Tibial nerve (tissue), 4 donors: ENCODE results near the gene MAPK11. TPM values are rescaled to one million over a fixed set of nuclear protein-coding genes. Genes with fewer than 3 reads are reported as not detected.
A peak's percentile ranks its signal among the peaks of the same experiment; 100 is the strongest.

Experiments
- DNase-seq, 2 donors: peaks; one replicate each; pipeline ENCODE4 v3.0.0-alpha.2; 2019; ENCODE audit warnings: low spot score in 2 of 2
- H3K27ac ChIP-seq, 4 donors: fragments of 200-600 bp; sonication (generic) in 3 of 4; one replicate each; pipeline ENCODE4 v1.5.1; 2017 to 2019; ENCODE audit warnings: mild to moderate bottlenecking in 1 of 4
- H3K27me3 ChIP-seq, 2 donors: fragments of 200-600 bp; sonication (generic) in 1 of 2; one replicate each; pipeline versions ENCODE4 v1.5.1 to v1.6.0; 2017 to 2019
- H3K36me3 ChIP-seq, 3 donors: fragments of 200-600 bp; sonication (generic); one replicate each; pipeline ENCODE4 v1.5.1; 2018 to 2019
- H3K4me1 ChIP-seq, 4 donors: fragments of 200-600 bp; sonication (generic) in 3 of 4; one replicate each; pipeline ENCODE4 v1.5.1; 2017 to 2019
- H3K4me3 ChIP-seq, 4 donors: fragments of 200-600 bp; sonication (generic) in 3 of 4; one replicate each; pipeline ENCODE4 v1.5.1; 2017 to 2019; ENCODE audit warnings: mild to moderate bottlenecking in 1 of 4, moderate library complexity in 1 of 4
- H3K9me3 ChIP-seq, 4 donors: fragments of 200-600 bp; sonication (generic) in 3 of 4; one replicate each; pipeline ENCODE4 v1.5.1; 2017 to 2019
- CTCF ChIP-seq, 5 experiments: fragments of 200-600 bp in 3 of 5; fragments of 450-650 bp in 2 of 5; sonication (generic) in 3 of 5; IDR thresholded peaks; one replicate each; pipeline ENCODE4 v1.5.1; 2016 to 2019; ENCODE audit warnings: antibody characterized with exemption in 5 of 5, mild to moderate bottlenecking in 3 of 5, moderate library complexity in 2 of 5
- EP300 ChIP-seq, 2 donors: sonication (generic); formaldehyde crosslinking; IDR thresholded peaks; one replicate each; pipeline ENCODE4 v1.6.1; 2017; ENCODE audit warnings: antibody characterized with exemption in 2 of 2, mild to moderate bottlenecking in 1 of 2
- POLR2A ChIP-seq, 2 donors: fragments of 450-650 bp; IDR thresholded peaks; one replicate each; pipeline ENCODE4 v1.6.1; 2017; ENCODE audit warnings: antibody characterized with exemption in 2 of 2, mild to moderate bottlenecking in 2 of 2, moderate library complexity in 2 of 2
- WGBS, 2 donors: methylation state at CpG; one replicate each; pipeline ENCODE4 v1.1.5; 2018; 5-methylcytosine and 5-hydroxymethylcytosine counted together
- total RNA-seq, 4 donors: library from RNA; depleted of rRNA; stranded (reverse); fragments of >200 nt; gene quantifications; one replicate each; pipeline ENCODE4 v1.1.0, GENCODE V29; 2016

MAPK11 gene
- total RNA-seq, 4 donors from 2014 or later = 8.7 to 33.3 (median 19.6) TPM

DNA sequence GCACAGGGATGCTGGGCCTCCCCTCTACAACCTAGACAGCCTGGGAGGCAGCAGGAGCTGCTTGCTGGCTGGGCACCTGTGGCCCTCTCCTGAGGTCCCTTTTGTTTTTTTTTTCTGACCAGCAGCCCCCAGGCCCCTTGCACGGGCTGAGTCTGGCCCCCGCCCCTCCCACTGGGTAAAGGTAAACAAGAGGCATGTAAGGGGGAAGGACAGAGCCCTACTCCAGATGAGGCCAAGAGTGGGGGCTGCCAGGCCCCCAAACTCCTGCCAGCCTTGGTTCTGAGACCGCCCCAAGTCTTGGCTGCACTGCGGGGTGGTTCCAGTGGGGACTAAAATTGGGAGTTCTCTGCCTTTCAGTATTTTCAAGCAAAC, 28.1 kb upstream of the MAPK11 start:
- no peaks in the 10 kb centered on the region for H3K9me3 ChIP-seq
- peaks cover 0 to 100% (median 89%) of the 10 kb centered on the region in 4 donors for H3K4me1 ChIP-seq
- 76 to 79% methylated on average over 4 of the region's 4 CpGs for WGBS, 2 donors
- H3K27ac ChIP-seq = peak overlapping the region in 3 of 4 donors; percentile 86 to 97 (median 92)
- H3K27me3 ChIP-seq = no peaks in the 10 kb centered on the region
- no peak for DNase-seq
- no peaks in the 10 kb centered on the region for H3K36me3 ChIP-seq
- no peak overlapping the region for H3K4me3 ChIP-seq
- TF ChIP-seq CTCF (IDR thresholded peaks at IDR 0.05) = no peak
- no peak for TF ChIP-seq POLR2A (IDR thresholded peaks at IDR 0.05)
- TF ChIP-seq EP300 (IDR thresholded peaks at IDR 0.05) = no peak

DNA sequence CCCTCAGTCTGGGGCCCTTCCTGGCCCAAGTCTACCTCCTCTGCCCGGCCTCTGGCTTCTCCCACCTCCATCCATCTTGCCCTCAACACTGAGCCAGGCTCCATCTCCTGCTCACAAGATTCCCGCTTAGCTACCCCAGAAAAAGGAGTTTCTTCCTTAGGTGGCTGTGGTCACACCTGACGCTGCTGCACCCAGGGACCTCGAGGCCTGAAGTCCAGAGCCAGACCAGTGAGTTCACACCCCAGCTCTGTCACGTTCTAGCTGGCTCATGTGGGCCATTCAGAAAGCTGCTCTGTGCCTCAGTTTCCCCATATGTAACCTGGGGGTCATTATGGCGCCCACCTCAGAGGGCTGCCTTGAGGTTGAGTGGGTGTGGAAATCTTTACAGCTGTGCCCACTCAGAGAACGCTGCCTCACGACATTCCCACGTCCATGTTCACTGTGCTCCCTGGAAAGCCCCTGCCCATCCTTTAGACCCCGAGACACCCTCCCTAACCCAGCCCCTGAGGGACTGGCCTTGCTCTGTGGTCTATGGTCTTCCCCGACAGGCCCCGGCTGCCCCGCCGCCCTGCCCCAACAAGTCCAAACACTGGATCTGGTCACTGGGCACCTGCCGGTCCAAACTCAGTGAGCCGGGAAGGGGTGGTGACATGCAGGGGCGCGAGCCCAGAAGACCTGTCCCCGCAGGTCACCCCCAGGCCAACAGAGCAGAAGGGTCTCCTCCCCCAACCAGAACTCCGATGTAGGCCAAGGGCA, 27.5 kb upstream of the MAPK11 start:
- WGBS, 2 donors = 75 to 77% methylated on average over 20 of the region's 20 CpGs
- peaks cover 0 to 100% (median 88%) of the 10 kb centered on the region in 4 donors for H3K4me1 ChIP-seq
- peak overlapping the region in 3 of 4 donors; percentile 55 to 97 (median 92) for H3K27ac ChIP-seq
- DNase-seq = no peak
- no peaks in the 10 kb centered on the region for H3K27me3 ChIP-seq
- no peaks in the 10 kb centered on the region for H3K9me3 ChIP-seq
- no peak for TF ChIP-seq EP300 (IDR thresholded peaks at IDR 0.05)
- no peak for TF ChIP-seq CTCF (IDR thresholded peaks at IDR 0.05)
- no peak for TF ChIP-seq POLR2A (IDR thresholded peaks at IDR 0.05)
- no peak overlapping the region for H3K4me3 ChIP-seq
- no peaks in the 10 kb centered on the region for H3K36me3 ChIP-seq

DNA sequence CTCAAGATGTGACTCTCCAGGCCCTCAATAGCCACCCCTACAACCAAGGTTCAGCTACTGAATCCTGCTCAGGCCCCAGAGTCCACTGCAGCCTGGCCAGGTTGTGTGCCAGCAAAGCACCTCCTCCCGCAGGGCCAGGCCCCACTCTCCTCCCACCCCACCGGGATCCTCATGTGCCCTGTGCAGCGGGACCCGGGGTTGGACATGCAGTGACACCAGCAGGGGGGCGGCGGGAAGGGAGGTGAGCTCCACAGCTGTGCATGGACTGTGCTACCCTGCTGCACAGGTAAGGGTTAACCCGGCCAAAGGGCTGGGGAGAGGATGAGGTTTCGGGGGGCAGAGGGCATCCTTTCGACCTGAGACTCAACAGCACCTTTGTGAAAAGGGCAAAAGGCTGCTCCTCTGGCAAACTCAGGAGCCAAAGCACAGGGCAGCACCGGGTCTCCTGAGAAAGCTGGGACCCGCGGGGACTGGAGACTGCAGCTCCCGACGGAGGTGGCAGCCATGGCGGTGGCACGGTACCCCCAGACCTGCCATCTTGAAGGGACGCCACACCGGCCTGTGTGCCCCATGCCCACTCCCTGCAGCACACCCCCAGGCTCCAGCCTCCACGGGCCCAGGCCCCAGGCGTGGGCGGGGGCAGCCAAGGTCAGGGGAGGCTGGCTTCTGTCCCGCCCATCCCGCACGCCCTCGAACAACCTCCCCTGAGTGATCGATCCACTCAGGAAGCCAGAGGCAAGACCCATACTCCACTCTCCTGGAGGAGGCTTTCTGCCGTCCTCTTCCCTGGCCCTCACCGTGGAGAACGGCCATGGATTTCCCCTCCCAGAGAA, 26.7 kb upstream of the MAPK11 start:
- WGBS, 2 donors = 34 to 37% methylated on average over 18 to 27 of the region's 29 CpGs
- Histone ChIP-seq H3K4me1 (peaks cover 0 to 100% (median 86%) of the 10 kb centered on the region in 4 donors), H3K27ac (peak overlapping the region in 3 of 4 donors; percentile 55 to 97 (median 92)), H3K36me3 (no peaks in the 10 kb centered on the region), H3K4me3 (no peak overlapping the region), H3K27me3 (no peaks in the 10 kb centered on the region), H3K9me3 (no peaks in the 10 kb centered on the region)
- TF ChIP-seq CTCF (IDR thresholded peaks at IDR 0.05) (no peak), POLR2A (IDR thresholded peaks at IDR 0.05) (no peak), EP300 (IDR thresholded peaks at IDR 0.05) (no peak)
- DNase-seq = no peak

DNA sequence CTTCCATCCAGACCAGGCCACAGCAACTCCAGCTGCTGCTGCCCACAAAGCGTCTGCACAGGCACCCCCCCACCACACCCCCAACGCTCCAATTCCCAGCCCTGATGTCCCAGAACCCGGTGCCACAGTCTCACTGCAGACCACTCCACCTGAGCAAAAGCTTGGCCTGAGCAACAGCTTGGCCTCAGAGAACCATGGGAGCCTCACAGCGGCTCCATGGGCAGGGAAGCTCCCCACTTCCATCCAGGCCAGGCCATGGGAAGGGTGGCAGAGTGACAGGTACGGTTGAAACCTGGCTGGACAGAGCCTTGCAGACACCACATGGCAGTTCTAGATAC, 24.1 kb upstream of the MAPK11 start:
- Histone ChIP-seq H3K4me1 (peaks cover 0 to 93% (median 63%) of the 10 kb centered on the region in 4 donors), H3K9me3 (no peaks in the 10 kb centered on the region), H3K4me3 (no peak overlapping the region), H3K36me3 (peaks cover under 1 to 25% (median 10%) of the 10 kb centered on the region in 3 donors), H3K27me3 (no peaks in the 10 kb centered on the region), H3K27ac (peak overlapping the region; percentile 54 to 93 (median 82))
- TF ChIP-seq EP300 (IDR thresholded peaks at IDR 0.05) = no peak
- no peak for TF ChIP-seq POLR2A (IDR thresholded peaks at IDR 0.05)
- no peak for TF ChIP-seq CTCF (IDR thresholded peaks at IDR 0.05)
- 34% methylated on average over 5 of the region's 5 CpGs; no CpG with 5 or more reads in 1 of the 2 donors for WGBS, 2 donors
- no peak for DNase-seq
